Neural progenitor cell (in vitro differentiated cells): ENCODE data around the gene TIAM2.

ENCODE experiments used
- EZH2 ChIP-seq: fragments of 200-600 bp; sonication (generic); IDR thresholded peaks from 2 replicates; pipeline ENCODE4 v1.6.1; 2017; ENCODE audit warnings: antibody characterized with exemption, mild to moderate bottlenecking, moderate library complexity
- TF ChIP-seq, protein P1 (sequence below): fragments of 200-600 bp; sonication (generic); IDR thresholded peaks from 2 replicates; pipeline ENCODE4 v1.5.1; 2017; ENCODE audit warnings: antibody characterized with exemption, mild to moderate bottlenecking

DNA sequence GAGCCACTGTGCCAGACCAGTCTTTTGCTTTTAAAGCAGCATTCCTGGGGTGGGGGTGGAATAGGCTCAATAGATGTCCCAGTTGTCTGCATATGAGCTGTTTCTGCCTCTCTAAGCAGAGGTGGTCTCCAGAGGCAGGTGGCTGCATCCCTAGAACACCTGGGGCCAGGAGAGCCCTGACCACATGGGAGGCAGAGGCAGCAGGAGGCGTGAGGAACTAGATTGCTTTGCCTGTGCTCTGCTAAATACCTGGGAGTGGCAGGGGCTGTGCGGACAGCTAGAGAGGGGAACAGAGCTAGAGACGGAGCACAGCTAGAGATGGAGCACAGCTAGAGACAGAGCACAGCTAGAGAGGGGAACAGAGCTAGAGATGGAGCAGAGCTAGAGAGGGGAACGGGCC is 239.6 kb downstream of the TIAM2 start:
- TF ChIP-seq, protein P1, sequence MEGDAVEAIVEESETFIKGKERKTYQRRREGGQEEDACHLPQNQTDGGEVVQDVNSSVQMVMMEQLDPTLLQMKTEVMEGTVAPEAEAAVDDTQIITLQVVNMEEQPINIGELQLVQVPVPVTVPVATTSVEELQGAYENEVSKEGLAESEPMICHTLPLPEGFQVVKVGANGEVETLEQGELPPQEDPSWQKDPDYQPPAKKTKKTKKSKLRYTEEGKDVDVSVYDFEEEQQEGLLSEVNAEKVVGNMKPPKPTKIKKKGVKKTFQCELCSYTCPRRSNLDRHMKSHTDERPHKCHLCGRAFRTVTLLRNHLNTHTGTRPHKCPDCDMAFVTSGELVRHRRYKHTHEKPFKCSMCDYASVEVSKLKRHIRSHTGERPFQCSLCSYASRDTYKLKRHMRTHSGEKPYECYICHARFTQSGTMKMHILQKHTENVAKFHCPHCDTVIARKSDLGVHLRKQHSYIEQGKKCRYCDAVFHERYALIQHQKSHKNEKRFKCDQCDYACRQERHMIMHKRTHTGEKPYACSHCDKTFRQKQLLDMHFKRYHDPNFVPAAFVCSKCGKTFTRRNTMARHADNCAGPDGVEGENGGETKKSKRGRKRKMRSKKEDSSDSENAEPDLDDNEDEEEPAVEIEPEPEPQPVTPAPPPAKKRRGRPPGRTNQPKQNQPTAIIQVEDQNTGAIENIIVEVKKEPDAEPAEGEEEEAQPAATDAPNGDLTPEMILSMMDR, result no peak
- no peak for TF ChIP-seq EZH2
